Astrocyte of the cerebellum (primary cell): ENCODE measurements around the gene HCAR2.
"Not testable (repeated sequence)": the region's sequence is repeated elsewhere in the genome, so short reads cannot be mapped to it uniquely, and the experiment has no call there.

Source experiments
- DNase-seq: peaks from one replicate; pipeline ENCODE4 v3.0.0-alpha.2; 2011; ENCODE audit warnings: low read depth
- H3K4me3 ChIP-seq: 2 replicates; pipeline ENCODE4 v1.5.1; 2011; ENCODE audit warnings: mild to moderate bottlenecking, low read depth, low read length, moderate library complexity
- CTCF ChIP-seq: IDR thresholded peaks from 2 replicates; pipeline ENCODE4 v1.5.1; 2012; ENCODE audit warnings: low read length, low read depth, moderate library complexity, mild to moderate bottlenecking; ENCODE audit errors: missing control alignments
- in situ Hi-C: cut with HindIII; loops from 2 replicates; pipeline ENCODE4 v1.10.0; 2017; ENCODE audit warnings: low sequenced_read_pairs

The HCAR2 gene

GRCh38 chr12:122726080-122726558, 23.0 kb upstream of the HCAR2 start:
- TF ChIP-seq CTCF: no peak
- no peak for DNase-seq
- in situ Hi-C loops: no loop called here
- no peak overlapping the region for H3K4me3 ChIP-seq

DNA sequence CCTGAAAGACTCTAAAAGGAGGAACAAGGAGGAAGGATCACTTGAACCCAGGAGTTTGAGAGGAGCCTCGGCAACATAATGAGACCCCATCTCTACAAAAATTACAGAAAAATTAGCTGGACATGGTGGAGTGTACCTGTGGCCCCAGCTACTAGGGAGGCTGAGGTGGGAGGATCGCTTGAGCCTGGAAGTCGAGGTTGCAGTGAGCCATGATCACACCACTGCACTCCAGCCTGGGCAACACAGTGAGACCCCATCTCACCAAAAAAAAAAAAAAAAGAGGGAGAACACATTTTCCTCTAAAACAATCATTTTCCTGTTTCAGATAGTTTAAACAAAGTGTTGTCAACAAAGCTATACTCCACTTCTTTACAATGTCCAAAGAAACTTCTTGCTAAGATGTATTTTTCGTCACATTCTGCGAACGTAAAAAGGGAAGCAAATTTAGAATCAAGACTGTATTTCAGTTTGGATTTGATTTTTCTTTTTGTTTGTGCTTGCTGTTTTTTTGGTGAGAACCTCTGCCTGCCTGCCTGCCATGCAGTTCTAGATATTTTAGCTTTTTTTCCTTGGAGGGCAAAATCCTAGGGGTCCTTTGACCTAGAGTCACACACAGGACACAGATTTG, 22.4 kb upstream of the HCAR2 start:
- TF ChIP-seq CTCF: no peak
- DNase-seq: no peak
- in situ Hi-C loops: no loop called here
- no peak overlapping the region for H3K4me3 ChIP-seq

DNA sequence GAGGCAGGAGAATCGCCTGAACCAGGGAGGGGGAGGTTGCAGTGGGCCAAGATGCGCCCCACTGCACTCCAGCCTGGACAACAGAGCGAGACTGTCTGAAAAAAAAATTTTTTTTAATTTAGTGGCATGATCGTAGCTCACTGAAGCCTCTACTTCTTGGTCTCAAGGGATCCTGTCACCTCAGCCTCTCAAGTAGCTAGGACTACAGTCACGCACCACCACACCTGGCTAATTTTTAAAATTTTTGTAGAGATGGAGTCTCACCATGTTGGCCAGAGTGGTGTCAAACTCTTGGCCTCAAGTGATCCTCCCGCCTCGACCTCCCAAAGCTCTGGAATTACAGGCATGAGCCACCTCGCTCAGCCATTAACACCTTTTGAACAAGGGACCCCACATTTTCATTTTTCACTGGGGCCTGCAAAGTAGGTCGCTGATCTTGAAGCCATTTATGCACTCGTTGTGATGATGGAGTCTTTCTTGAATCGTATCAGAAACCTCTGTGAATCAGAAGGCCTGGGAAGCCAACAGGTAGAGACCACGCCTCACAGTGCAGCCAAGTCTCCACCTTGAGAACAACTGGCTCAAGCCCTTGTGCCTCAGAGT, 21.6 kb upstream of the HCAR2 start:
- DNase-seq: no peak
- in situ Hi-C loops: no loop called here
- no peak overlapping the region for H3K4me3 ChIP-seq
- TF ChIP-seq CTCF: no peak

GRCh38 chr12:122722387-122722786, 19.2 kb upstream of the HCAR2 start:
- in situ Hi-C loops: no loop called here
- DNase-seq: no peak
- no peak for TF ChIP-seq CTCF
- H3K4me3 ChIP-seq: no peak overlapping the region

- DNase-seq: no peak
- in situ Hi-C loops: no loop called here
- no peak overlapping the region for H3K4me3 ChIP-seq
- no peak for TF ChIP-seq CTCF
Observed at GRCh38 chr12:122721057-122721545, 17.9 kb upstream of the HCAR2 start.

DNA sequence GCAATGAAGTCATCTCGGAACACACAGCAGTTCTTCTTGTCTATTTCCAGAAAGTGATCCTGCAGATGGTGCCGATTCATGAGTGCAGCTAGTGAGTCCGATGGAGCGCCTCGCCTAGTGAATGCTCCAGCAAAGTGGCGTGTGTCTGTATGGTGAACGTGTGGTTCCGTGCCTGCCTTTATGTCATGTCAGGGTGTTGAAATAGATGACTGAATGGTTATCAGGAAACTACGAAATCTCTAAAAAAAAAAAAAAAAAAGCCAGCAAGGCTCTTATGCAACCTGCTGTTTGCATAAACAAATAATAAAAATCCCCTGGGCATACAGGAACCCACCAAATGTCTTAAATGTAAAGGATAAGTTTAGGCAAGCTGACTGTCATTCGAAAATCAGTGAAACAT, 13.5 kb upstream of the HCAR2 start, which contains the start of gene HCAR3:
TSS of gene HCAR3 (minus strand) at position 154 of the 400 bp plus-strand sequence. CDS start at position 80, 74 bp downstream.
- DNase-seq, in situ Hi-C loops, H3K4me3 ChIP-seq: not testable (repeated sequence)

DNA sequence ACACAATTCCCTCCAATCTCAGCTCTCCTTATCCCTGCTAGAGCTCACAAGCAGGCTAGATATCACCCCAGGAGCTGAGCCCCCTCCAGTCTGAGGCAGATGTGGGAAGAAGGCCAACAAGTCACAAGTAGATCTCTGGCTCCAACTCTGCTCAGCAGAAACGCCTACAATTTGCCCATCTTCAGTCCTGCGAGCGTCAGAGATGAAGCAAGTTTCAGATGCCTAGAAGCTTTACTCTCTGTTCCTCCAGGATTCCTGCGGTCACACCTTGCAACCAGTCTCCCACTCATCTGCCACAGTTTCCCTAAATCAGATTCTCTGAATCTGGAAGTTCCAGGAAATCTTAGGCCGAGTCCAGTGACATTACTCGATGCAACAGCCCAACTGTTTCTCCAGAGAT, 12.1 kb upstream of the HCAR2 start:
- in situ Hi-C loops, H3K4me3 ChIP-seq, DNase-seq: not testable (repeated sequence)

DNA sequence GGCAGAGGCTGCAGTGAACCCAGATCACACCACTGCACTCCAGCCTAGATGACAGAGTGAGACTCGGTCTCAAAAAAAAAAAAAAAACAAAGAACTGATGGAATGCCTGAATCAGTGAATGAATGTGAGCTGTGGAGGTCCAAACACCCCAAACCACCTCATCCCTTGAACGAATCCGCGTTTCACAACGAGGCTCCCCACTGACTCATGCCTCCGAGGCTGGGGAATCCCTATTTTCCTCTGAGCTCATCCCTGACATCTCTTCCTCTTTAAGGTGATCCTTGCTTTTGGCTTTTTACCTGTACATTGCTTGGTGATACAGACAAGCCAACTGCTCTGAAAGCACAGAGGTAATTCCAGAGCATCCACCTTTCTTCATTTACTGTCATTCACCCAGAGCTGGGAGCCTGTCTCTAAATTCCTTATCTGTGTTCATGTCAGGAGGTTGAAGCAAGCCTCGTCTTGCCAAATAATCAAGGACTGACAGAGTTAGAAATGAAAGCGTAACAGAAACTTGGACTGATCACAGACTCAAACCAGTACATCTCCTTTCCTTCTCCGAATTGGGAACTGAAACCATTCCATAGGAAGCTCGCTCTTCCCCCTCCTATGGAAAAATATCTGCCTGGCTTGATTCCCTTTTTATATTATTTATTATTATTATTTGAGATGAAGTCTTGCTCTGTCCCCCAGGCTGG, 10.5 kb upstream of the HCAR2 start:
- in situ Hi-C loops, DNase-seq, H3K4me3 ChIP-seq: not testable (repeated sequence)

GRCh38 chr12:122711266-122711665, 8.1 kb upstream of the HCAR2 start:
- in situ Hi-C loops, DNase-seq, H3K4me3 ChIP-seq: not testable (repeated sequence)

GRCh38 chr12:122710341-122710740, 7.2 kb upstream of the HCAR2 start:
- in situ Hi-C loops, DNase-seq, H3K4me3 ChIP-seq: not testable (repeated sequence)

GRCh38 chr12:122709287-122709686, 6.1 kb upstream of the HCAR2 start:
- H3K4me3 ChIP-seq, in situ Hi-C loops, DNase-seq: not testable (repeated sequence)
